Karpas-422 (cell line): ENCODE measurements around the gene OR8B8. TPM values are rescaled to one million over a fixed set of nuclear protein-coding genes. Genes with fewer than 3 reads are reported as not detected.
"Not testable (repeated sequence)": the region's sequence is repeated elsewhere in the genome, so short reads cannot be mapped to it uniquely, and the experiment has no call there.

Source experiments
- DNase-seq: peaks from one replicate; pipeline ENCODE4 v3.0.0-alpha.2; 2015
- H2AFZ ChIP-seq: fragments of 200-600 bp; sonication (generic); 2 replicates; pipeline ENCODE4 v1.6.1; 2014; ENCODE audit warnings: antibody characterized with exemption, low read length, mixed read lengths
- H3K27ac ChIP-seq: fragments of 200-600 bp; sonication (generic); 2 replicates; pipeline ENCODE4 v1.5.1; 2014; ENCODE audit warnings: mild to moderate bottlenecking, low read length, moderate library complexity
- H3K27me3 ChIP-seq: fragments of 200-600 bp; sonication (generic); 2 replicates; pipeline ENCODE4 v1.6.1; 2014; ENCODE audit warnings: low read length, mixed read lengths
- H3K36me3 ChIP-seq: fragments of 200-600 bp; sonication (generic); 2 replicates; pipeline ENCODE4 v1.6.1; 2014; ENCODE audit warnings: low read length, mixed read lengths; ENCODE audit not compliant: insufficient read depth
- H3K4me1 ChIP-seq: fragments of 200-600 bp; sonication (generic); 2 replicates; pipeline ENCODE4 v1.6.1; 2014; ENCODE audit warnings: mild to moderate bottlenecking, low read length, mixed read lengths
- H3K4me2 ChIP-seq: fragments of 200-600 bp; sonication (generic); 2 replicates; pipeline ENCODE4 v1.6.1; 2014; ENCODE audit warnings: low read length, low read depth, mild to moderate bottlenecking; ENCODE audit not compliant: poor library complexity, severe bottlenecking
- H3K4me3 ChIP-seq: fragments of 200-600 bp; sonication (generic); 2 replicates; pipeline ENCODE4 v1.5.1; 2014; ENCODE audit warnings: mild to moderate bottlenecking, antibody characterized with exemption, low read length, mixed read lengths
- H3K79me2 ChIP-seq: fragments of 200-600 bp; sonication (generic); 2 replicates; pipeline ENCODE4 v1.6.1; 2014; ENCODE audit warnings: mild to moderate bottlenecking, low read length, mixed read lengths
- H3K9ac ChIP-seq: fragments of 200-600 bp; sonication (generic); 2 replicates; pipeline ENCODE4 v1.6.0; 2014; ENCODE audit warnings: low read length
- H3K9me2 ChIP-seq: fragments of 200-600 bp; sonication (generic), shearing (Covaris generic); replicated peaks from 2 replicates; pipeline ENCODE4 v1.6.0; 2014; ENCODE audit warnings: mild to moderate bottlenecking, low read length, moderate library complexity; ENCODE audit not compliant: insufficient read depth
- H3K9me3 ChIP-seq: fragments of 300-700, 200-600 bp; sonication (generic); 2 replicates; pipeline ENCODE4 v1.6.1; 2014; ENCODE audit warnings: low read length, mixed read lengths
- H4K20me1 ChIP-seq: fragments of 200-600 bp; sonication (generic); 2 replicates; pipeline ENCODE4 v1.6.1; 2014; ENCODE audit warnings: mild to moderate bottlenecking, antibody characterized with exemption, low read length, low read depth; ENCODE audit not compliant: insufficient read depth
- total RNA-seq: library from RNA; depleted of rRNA; stranded (reverse); fragments of >200 nt; shearing (Covaris generic); gene quantifications from 2 replicates; pipeline ENCODE4 v1.2.3, GENCODE V29; 2014; ENCODE audit warnings: low replicate concordance

OR8B8 gene
- total RNA-seq, 1 experiment from 2014 or later: not detected

DNA sequence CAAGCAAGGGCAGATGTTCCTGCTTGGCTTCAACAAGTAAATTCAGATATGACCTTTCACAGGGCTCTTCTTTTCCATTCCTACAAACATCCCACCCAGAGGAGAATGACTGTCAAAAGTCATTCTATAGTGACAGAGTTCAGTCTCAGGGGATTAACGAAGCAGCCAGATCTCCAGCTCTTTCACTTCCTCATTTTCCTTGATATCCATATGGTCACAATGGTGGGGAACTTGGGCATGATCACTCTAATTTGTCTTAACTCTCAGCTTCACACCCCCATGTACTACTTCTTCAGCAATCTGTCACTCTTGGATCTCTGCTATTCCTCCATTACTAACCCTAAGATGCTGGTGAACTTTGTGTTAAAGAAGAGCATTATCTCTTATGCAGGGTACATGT lies 15.0 kb upstream of the OR8B8 start:
- Histone ChIP-seq H3K36me3 (no peaks in the 10 kb centered on the region), H3K4me2 (no peak overlapping the region), H3K9ac (no peak overlapping the region), H3K9me2 (no peaks in the 10 kb centered on the region), H3K79me2 (no peaks in the 10 kb centered on the region), H4K20me1 (no peaks in the 10 kb centered on the region), H3K27ac (no peak overlapping the region), H3K27me3 (no peaks in the 10 kb centered on the region), H3K4me3 (no peak overlapping the region), H3K4me1 (no peaks in the 10 kb centered on the region), H2AFZ (no peak overlapping the region), H3K9me3 (no peaks in the 10 kb centered on the region)
- DNase-seq: no peak

DNA sequence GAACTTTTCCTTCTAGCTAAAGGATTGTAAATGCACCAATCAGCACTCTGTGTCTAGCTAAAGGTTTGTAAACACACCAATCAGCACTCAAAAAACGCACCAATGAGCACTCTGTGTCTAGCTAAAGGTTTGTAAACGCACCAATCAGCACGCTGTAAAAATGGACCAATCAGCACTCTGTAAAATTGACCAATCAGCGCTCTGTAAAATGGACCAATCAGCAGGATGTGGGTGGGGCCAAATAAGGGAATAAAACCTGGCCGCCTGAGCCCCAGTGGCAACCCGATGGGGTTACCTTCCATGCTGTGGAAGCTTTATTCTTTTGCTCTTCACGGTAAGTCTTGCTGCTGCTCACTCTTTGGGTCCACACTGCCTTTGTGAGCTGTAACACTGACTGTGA lies 13.9 kb upstream of the OR8B8 start:
- H3K27ac ChIP-seq, H3K4me3 ChIP-seq, H3K4me1 ChIP-seq, H3K27me3 ChIP-seq, H3K36me3 ChIP-seq, H3K9me2 ChIP-seq, H3K9me3 ChIP-seq, H3K9ac ChIP-seq, H2AFZ ChIP-seq, DNase-seq, H4K20me1 ChIP-seq, H3K79me2 ChIP-seq, H3K4me2 ChIP-seq: not testable (repeated sequence)

DNA sequence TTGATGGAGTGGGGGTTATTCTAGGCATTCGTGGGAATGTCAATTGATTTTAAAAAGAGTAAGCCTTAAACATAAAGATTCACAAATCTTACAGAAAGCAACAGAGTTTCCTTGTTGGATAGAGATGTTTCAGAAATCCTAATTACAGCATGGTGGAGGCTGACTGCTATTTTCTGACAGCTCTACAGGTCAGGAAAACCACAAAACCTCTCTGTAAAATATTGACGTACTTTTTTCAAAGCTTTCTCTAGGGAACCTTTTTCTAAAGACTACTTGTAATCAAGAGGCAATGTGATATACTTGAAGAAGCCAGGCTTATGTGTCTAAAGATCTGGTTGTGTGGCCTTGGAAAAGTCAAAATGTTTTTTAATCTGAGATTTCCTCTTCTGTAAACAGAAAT lies 9.1 kb upstream of the OR8B8 start:
- Histone ChIP-seq H3K36me3 (no peaks in the 10 kb centered on the region), H3K79me2 (no peaks in the 10 kb centered on the region), H3K27ac (no peak overlapping the region), H3K9me3 (no peaks in the 10 kb centered on the region), H3K4me2 (no peak overlapping the region), H2AFZ (no peak overlapping the region), H4K20me1 (no peaks in the 10 kb centered on the region), H3K4me3 (no peak overlapping the region), H3K9ac (no peak overlapping the region), H3K4me1 (no peaks in the 10 kb centered on the region), H3K27me3 (no peaks in the 10 kb centered on the region), H3K9me2 (no peaks in the 10 kb centered on the region)
- DNase-seq: no peak

DNA sequence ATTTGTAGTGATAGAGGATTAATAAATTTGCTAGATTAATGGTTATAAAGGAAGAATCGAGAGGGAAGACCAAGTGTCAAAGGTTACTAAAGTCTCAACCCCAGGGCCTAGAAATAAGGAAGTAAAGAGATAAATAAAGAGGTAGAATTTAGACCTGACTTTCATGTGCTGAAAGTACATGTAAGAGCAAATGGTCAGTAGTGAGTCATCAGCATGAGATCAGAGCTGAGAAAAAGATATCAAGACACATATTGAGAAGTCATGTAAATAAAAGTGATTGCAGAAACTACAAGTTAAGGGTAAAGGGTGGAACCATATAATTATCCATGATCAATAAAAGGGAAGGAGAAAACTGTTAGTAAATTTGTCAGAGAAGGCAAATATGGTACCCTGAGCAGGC lies 1.4 kb upstream of the OR8B8 start:
- H4K20me1 ChIP-seq: no peaks in the 10 kb centered on the region
- H3K4me3 ChIP-seq: no peak overlapping the region
- no peak overlapping the region for H2AFZ ChIP-seq
- no peaks in the 10 kb centered on the region for H3K4me1 ChIP-seq
- H3K36me3 ChIP-seq: no peaks in the 10 kb centered on the region
- H3K9me3 ChIP-seq: no peaks in the 10 kb centered on the region
- DNase-seq: no peak
- H3K9me2 ChIP-seq: no peaks in the 10 kb centered on the region
- no peaks in the 10 kb centered on the region for H3K27me3 ChIP-seq
- H3K79me2 ChIP-seq: no peaks in the 10 kb centered on the region
- H3K9ac ChIP-seq: no peak overlapping the region
- no peak overlapping the region for H3K27ac ChIP-seq
- H3K4me2 ChIP-seq: no peak overlapping the region

DNA sequence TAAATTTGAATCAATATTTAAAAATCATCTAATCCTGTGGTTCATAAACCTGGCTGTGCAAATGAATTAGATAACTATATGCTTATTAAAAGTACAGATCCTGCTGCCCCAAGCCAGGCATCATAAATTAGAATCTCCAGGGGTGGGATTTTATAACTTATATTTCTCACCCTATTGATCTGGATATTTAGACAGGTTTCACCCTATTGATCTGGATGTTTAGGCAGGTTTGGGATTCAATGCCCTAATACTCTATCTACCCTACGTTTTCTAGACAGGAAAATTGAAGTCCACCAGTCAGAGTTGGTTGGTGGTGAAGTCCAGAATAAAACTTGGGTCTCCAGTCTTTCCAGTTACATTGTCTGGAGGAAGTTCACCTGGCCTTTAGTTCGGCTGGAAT lies 2.6 kb downstream of the OR8B8 start:
- Histone ChIP-seq H2AFZ (no peak overlapping the region), H3K27ac (no peak overlapping the region), H3K27me3 (no peaks in the 10 kb centered on the region), H4K20me1 (no peaks in the 10 kb centered on the region), H3K79me2 (no peaks in the 10 kb centered on the region), H3K36me3 (no peaks in the 10 kb centered on the region), H3K9ac (no peak overlapping the region), H3K4me3 (no peak overlapping the region), H3K9me2 (no peaks in the 10 kb centered on the region), H3K9me3 (no peaks in the 10 kb centered on the region), H3K4me2 (no peak overlapping the region), H3K4me1 (no peaks in the 10 kb centered on the region)
- no peak for DNase-seq

DNA sequence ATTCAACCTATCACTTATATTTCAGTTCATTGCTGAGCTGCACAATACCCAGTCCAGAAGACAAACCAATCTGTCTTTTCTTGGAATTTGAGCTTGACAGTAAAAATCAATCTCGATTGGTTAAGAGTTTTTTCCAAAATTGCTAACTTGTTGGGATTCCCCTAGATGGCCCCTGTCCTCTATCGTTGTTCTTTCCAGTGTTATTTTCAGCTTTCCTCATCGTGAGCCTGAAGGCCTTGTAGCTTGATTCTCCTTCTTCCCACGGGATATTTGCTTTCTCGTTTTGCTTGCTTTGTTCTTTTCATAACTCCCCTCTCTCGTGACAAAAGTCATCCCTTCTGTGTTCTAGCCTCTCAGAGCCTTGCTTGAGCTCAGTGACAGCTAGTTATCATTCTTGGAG lies 3.1 kb downstream of the OR8B8 start:
- Histone ChIP-seq H2AFZ (no peak overlapping the region), H3K27ac (no peak overlapping the region), H3K4me2 (no peak overlapping the region), H3K79me2 (no peaks in the 10 kb centered on the region), H4K20me1 (no peaks in the 10 kb centered on the region), H3K4me3 (no peak overlapping the region), H3K9ac (no peak overlapping the region), H3K4me1 (no peaks in the 10 kb centered on the region), H3K9me3 (no peaks in the 10 kb centered on the region), H3K27me3 (no peaks in the 10 kb centered on the region), H3K36me3 (no peaks in the 10 kb centered on the region), H3K9me2 (no peaks in the 10 kb centered on the region)
- DNase-seq: no peak

DNA sequence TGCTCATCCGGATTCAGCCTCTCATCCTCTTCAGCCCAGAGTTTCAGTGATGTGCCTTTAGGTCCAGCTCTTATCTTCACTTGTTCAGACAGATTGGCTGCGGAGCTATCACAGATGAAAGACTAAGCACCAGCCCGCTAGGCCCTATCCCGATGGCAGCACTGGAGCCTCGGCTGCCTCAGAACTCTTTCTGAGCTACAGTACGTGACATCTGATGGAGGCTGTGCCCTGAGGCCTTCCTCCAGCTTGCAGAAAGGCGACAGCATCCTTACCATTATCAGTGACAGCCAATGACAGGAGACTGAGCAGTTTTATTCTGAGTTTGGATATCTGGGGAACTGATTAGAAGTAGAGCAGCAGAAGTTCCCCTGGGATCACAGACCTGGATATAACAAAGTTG lies 4.0 kb downstream of the OR8B8 start:
- H3K9ac ChIP-seq: no peak overlapping the region
- H3K27me3 ChIP-seq: no peaks in the 10 kb centered on the region
- H3K4me3 ChIP-seq: no peak overlapping the region
- H2AFZ ChIP-seq: no peak overlapping the region
- no peak for DNase-seq
- no peaks in the 10 kb centered on the region for H3K36me3 ChIP-seq
- H3K4me2 ChIP-seq: no peak overlapping the region
- no peak overlapping the region for H3K27ac ChIP-seq
- H3K79me2 ChIP-seq: no peaks in the 10 kb centered on the region
- no peaks in the 10 kb centered on the region for H3K4me1 ChIP-seq
- H3K9me2 ChIP-seq: no peaks in the 10 kb centered on the region
- no peaks in the 10 kb centered on the region for H4K20me1 ChIP-seq
- H3K9me3 ChIP-seq: no peaks in the 10 kb centered on the region

DNA sequence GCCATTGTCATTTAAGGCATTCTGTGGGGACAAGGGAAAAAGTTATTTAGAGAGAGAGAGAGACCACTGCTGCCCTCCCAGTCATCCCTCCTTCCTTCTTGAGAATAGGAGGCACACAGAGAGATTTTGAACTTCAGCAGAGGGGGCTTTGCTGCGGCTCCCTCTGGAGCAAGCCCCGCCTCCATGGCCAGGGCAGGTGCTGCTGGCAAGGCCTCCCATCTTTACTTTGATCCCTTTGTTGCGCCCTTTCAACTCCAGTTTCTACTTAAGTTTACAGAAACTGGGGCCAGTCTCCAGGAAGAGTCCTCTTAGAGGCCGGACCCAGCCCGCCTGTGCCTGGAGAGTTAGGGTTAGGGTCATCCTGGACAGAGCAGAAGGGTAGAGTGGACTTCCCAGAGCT lies 4.4 kb downstream of the OR8B8 start:
- Histone ChIP-seq H3K9ac (no peak overlapping the region), H3K9me2 (no peaks in the 10 kb centered on the region), H4K20me1 (no peaks in the 10 kb centered on the region), H2AFZ (no peak overlapping the region), H3K4me3 (no peak overlapping the region), H3K27me3 (no peaks in the 10 kb centered on the region), H3K36me3 (no peaks in the 10 kb centered on the region), H3K4me2 (no peak overlapping the region), H3K79me2 (no peaks in the 10 kb centered on the region), H3K9me3 (no peaks in the 10 kb centered on the region), H3K4me1 (no peaks in the 10 kb centered on the region), H3K27ac (no peak overlapping the region)
- DNase-seq: no peak

DNA sequence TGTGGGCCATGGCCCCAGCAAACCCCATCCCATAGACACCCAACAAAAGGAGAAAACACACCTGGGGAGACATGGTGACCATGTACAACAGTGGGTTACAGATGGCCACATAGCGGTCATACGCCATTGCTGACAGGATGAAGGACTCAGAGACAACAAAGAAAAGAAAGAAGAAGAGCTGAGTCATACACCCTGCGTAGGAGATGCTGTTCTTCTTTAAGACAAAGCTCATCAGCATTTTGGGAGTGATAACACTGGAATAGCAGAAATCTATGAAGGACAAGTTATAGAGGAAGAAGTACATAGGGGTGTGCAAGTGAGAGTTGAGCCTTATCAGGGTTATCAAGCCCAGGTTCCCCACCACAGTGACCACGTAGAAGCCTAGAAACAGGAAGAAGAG lies 4.9 kb downstream of the OR8B8 start:
- Histone ChIP-seq H3K27ac (no peak overlapping the region), H4K20me1 (no peaks in the 10 kb centered on the region), H3K4me3 (no peak overlapping the region), H3K4me1 (no peaks in the 10 kb centered on the region), H3K79me2 (no peaks in the 10 kb centered on the region), H3K9me2 (no peaks in the 10 kb centered on the region), H3K9ac (no peak overlapping the region), H3K27me3 (no peaks in the 10 kb centered on the region), H3K4me2 (no peak overlapping the region), H2AFZ (no peak overlapping the region), H3K36me3 (no peaks in the 10 kb centered on the region), H3K9me3 (no peaks in the 10 kb centered on the region)
- no peak for DNase-seq
